NCI-H1105 (cell line): ENCODE data around the gene CASKIN1.
A peak's percentile ranks its signal among the peaks of the same experiment; 100 is the strongest.
"Not testable (repeated sequence)": the region's sequence is repeated elsewhere in the genome, so short reads cannot be mapped to it uniquely, and the experiment has no call there.

Experiments used
- DNase-seq: peaks from one replicate; lab custom pipeline; 2025; lab: John Stamatoyannopoulos, UW

Gene CASKIN1

DNA sequence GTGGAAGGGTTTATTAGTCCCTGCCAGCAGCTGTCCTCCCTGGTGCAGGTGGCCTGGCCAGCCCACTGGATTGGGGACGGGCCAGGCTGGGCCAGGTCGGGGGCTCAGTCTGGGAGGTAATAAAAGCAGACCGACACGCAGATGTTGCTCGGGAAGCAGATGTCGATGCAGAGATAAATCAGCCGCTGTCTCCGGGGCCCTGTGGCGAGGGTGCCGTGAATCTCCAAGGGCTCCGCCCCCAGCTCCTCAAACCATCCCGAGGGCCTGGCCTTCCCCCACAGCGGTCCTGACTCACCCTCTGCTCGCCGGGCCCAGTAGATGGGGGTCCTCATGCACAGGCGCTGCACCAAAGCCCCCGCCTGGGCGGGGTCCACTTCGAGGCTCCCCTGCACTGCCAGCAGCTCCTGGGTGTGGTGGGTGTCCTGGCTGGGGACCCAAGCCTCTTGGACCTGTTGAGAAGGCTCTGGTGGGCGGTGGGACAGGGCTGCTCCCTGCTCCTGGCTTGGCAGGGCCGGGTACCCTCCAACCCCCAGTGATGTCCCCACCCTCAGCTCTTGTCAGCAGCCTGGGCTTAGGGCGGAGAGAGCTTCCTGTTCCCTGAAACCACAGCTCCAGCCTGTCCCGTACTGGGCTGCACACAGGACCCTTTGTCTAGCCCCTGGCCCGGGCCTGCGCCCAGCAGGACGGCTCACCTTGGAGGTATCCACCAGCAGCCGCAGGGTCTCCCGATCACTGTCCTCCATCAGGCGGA is 13.0 kb upstream of the CASKIN1 start:
- DNase-seq, result no peak

DNA sequence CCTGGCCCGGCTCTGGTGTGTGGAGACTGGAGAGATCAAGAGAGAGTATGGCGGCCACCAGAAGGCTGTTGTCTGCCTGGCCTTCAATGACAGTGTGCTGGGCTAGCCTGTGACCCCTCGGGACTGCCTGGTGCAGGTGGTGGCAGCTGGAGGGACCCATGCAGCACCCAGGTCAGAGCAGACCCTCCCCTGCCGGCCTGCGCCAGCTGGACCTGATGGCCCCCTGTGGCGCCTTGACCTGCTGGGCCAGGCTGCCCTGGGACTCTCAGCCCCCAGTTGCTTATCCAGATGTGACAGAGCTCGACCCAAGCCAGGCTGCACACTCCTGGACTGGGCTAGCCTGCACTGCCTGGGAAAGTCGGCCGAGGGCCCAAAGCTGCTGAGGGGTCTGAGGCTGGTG is 12.4 kb upstream of the CASKIN1 start:
- DNase-seq, result no peak

DNA sequence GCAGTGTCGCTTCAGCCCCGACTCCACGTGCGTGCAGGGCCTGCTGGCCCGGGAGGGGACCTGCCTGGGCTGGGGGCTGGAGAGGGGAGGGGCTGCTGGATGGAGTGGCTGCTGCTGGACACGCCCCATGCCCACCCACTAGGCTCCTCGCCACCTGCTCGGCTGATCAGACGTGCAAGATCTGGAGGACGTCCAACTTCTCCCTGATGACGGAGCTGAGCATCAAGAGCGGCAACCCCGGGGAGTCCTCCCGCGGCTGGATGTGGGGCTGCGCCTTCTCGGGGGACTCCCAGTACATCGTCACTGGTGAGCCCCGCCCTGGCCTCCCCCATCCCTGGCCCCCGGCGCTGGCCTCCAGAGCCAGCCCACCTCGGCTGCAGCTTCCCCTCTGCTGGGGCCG is 11.9 kb upstream of the CASKIN1 start:
- DNase-seq, result no peak

DNA sequence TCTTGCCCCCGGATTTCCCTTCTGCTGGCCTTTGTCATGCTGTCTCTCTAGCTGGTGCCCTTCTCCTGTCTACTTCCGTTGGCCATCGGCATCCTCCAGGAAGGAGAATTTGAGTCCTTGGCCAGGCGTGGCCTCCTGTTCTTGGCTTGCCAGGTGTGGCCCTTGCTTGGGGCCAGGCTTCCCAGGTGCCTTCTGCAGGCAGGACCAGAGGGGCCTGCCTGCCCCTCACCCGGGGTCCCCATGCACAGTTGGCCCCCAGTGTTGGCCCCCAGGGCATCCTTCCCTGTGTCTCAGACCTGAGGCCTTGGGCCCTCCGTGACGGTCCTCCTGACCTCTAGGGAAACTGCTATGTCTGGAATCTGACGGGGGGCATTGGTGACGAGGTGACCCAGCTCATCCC is 11.5 kb upstream of the CASKIN1 start:
- no peak for DNase-seq

DNA sequence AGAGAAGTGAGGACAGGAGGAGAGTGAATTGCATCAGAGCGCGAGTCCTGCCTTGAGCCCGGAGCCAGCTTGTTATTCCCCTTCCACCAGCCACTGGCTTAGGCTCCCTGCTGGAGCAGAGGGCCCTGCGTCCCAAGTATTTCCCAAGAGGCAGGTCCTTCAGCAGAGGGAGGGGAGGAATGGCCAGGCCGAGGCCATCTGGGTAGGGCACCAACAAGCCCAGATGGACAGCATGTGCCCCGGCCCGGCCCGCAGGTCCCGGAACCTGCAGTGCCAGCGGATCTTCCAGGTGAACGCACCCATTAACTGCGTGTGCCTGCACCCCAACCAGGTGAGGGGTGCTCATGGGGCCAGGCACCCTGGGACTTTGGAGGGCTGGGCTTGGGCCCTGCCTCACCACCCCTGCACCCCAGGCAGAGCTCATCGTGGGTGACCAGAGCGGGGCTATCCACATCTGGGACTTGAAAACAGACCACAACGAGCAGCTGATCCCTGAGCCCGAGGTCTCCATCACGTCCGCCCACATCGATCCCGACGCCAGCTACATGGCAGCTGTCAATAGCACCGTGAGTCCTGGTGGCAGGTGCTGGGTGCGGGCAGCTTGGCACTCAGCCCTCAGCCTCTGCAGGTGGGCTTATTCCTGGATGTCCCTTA is 10.5 kb upstream of the CASKIN1 start:
- no peak for DNase-seq

DNA sequence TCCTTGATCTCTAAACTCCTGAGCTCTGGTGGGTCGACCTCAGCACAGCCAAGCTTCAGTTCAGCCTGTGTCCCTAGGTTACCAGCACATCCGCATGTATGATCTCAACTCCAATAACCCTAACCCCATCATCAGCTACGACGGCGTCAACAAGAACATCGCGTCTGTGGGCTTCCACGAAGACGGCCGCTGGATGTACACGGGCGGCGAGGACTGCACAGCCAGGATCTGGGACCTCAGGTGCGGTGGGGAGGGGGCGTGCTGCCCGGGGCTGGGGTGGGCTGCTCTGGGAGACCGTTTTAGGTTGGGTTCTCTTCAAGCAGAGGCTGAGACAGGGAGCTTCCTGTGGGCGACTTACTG is 10.0 kb upstream of the CASKIN1 start:
- DNase-seq, result no peak

DNA sequence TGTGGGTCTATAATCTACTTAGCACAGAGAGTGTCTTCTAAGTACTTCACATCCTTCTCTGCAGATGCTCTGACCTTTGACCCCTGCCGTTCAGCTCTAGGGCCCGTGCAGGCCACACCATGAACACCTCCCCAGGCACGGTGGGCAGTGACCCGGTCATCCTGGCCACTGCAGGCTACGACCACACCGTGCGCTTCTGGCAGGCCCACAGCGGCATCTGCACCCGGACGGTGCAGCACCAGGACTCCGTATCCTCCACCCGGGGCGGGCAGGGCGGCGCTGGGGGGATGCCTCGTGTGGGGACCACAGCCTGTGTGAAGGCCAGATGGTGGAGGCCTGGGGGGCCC is 9.5 kb upstream of the CASKIN1 start:
- DNase-seq, result no peak

DNA sequence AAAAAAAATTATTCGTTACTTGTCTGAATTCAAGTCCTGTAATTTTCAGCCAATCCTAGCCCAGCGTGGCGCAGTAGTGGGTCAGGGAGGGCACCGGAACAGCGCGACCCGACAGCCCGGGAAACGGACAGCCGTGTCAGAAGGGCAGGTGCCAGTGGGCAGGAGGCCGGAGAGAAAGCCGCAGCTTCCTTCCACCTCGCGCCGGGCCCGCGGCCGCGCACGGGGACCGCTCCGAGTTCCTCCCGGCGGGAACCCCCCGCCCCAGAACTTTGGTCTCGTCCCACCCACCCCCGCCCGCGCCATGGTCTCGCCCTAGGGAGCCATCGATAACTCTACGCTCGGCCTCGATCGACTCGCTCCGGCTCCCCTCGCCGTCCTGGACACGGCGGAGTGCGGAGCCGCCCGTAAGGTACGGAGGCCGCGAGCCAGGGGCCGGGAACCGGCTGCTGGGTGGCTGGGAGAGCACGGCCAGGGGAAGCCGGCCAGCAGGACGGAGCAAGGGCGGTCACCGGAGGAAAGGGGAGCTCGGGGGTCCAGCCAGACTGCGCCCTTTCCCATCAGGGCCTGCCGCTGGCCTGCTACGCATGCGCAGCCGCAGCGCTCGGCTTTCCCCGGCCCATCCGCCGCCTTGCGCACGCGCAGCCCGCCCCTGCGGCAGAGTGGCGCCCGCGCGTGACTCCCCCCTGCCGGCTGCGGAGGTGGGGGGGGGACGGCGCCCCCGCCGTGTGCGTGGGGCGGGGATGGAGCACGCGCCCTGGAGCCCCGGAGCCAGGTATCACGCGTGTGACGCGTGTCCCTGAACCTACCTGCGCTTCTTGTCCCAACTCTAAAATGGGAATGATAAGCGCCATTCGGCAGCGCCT is 8.9 kb upstream of the CASKIN1 start, which contains the start of gene MLST8:
MLST8 (plus strand) TSS at position 351 of the 863 bp plus-strand sequence. CDS start 632 bp downstream, outside the sequence.
- peak; percentile 56 for DNase-seq

DNA sequence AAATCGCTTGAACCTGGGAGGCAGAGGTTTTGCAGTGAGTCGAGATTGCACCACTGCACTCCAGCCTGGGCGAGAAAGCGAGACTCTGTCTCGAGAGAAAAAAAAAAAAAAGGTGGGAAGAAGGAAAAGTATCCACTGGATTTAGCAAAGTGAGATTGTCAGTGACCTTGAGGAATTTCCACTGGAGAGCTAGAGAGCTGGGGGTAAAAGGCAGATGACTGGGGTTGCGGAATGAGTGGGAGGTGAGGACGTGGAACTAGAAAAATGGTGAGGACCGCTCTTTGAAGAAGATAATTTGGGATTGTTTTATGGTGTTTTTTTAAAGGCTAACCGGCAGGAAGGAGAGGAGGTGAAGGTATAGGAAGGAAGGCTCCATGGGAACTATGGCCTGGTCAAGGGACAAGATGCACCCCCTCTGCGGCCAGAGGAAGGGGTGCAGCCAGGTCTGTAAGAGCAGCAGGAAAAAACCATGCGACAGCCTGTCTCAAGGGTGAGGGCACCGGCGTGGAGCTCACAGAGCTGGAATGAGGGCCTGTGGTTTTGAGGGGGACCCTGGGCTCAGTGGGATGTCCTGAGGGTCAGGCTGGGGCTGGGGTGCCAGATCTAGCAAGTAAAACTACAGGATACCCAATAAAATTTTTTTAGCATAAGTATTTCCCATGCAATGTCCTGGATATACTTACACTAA is 8.2 kb upstream of the CASKIN1 start:
- no peak for DNase-seq

DNA sequence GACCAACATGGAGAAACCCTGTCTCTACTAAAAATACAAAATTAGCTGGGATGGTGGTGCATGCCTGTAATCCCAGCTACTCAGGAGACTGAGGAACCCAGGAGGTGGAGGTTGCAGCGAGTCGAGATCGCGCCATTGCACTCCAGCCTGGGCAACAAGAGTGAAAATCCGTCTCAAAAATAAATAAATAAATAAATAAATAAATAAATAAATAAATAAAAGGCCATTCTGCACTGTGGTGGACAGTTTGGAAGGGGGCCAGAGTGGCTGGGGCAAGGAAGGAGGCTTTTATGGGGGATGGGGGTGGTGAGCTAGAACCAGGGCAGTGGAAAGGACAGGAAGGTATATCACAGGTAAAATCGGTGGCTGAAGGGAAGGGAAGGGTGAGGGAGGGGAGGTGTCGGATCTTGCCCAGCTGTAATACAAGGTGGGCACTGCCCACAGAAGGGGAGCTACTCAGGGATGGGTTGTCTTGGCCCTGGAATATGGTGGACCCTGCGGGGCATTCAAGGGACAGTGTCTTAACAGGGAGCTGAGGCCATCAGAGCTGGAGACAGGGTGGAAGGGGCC is 6.8 kb upstream of the CASKIN1 start:
- DNase-seq, result not testable (repeated sequence)

DNA sequence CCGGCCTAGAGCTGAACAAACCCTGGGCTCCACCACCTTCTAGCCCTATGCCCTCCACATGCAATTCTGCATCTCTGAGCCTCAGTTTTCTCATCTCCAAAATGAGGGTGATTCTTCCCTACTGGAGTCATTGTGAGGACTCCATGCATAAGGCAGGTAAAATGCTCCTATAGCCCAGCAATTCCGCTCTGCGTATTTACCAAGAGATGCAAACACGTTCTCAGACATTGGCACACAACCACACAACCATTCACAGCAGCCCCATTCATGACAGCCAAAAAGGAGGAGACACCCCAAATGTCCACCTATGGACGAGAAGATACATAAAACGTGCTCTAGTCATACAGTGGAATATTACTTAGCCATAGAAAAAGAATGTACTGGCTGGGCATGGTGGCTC is 3.9 kb upstream of the CASKIN1 start:
- DNase-seq, result no peak

DNA sequence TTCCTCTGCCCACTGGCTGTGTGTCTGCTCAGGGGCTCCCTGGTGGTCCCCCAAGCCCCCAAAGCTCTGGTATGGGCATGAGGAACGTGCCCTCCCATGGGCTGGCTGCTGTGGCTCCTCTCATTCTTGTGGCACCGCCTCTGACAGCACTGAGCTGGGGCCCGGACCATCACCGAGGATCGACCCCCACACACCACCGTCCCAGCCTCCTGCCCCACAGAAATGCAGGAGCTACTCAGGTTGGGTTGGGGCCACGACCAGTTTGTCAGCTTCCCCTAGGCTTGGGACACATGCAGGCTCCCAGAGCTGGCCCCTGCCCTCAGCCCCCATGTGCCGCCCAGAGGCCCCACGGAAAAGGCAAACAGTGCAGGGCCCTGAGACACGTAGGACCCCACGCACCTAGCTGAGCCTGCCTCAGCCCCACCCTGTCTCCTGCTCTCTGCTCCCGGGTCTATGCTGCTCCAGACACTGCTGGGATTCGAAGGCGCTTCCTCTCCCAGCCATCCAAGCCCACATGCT is 3.3 kb upstream of the CASKIN1 start:
- no peak for DNase-seq

DNA sequence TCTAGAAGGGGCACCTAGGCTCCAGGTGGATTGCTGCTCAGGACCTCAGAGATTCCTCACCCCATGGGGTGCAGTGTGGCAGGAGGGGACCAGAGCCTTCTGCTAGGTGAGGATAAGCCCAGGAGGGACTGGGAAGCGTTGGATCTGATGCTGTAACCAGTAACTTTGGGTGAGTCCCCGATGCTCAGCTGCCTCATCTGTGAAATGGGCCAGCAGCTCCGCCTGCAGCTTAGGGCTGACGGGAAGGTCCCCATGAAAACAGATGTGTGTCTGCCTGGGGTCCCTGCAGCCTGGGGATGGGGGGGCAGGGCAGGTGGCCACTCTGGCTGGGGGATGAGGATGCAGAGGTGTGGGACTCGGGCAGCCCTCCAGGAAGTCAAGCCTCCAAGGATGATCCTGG is 2.7 kb upstream of the CASKIN1 start:
- no peak for DNase-seq

DNA sequence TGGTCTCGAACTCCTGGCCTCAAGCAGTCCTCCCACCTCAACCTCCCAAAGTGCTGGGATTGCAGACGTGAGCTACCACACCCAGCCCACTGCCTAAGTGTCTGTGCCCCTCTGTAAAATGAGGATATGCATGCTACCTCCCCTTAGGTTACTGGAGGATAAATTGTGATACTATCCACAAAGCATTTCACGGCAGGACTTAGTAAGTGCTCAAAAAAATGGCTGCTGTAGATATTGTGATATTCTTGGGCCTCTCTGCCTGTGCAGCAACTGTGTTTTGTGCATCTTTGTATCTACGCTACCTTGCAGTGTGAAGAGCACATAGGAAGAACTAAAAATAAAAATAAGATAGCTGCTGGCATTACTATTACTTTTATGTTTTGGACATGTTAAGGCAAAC is 1.9 kb upstream of the CASKIN1 start:
- no peak for DNase-seq

DNA sequence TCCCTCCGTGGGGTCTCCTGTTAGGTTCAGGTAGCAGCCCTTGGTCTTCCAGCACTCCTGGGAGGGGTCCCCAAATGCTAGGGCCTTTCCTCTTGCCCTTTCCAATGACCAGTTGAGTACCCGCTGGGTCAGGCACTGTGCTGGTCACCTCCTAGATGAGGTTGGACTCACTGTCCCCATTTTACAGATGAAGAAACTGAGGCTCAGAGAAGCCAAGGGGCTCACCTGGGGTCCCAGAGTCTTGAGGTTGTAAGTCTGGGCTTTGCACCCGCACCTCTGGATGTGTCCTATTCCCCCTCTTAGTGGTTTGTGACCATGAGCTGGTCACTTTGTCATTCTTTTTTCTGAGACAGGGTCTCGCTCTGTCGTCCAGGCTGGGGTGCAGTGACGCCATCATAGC is 1.4 kb upstream of the CASKIN1 start:
- no peak for DNase-seq

DNA sequence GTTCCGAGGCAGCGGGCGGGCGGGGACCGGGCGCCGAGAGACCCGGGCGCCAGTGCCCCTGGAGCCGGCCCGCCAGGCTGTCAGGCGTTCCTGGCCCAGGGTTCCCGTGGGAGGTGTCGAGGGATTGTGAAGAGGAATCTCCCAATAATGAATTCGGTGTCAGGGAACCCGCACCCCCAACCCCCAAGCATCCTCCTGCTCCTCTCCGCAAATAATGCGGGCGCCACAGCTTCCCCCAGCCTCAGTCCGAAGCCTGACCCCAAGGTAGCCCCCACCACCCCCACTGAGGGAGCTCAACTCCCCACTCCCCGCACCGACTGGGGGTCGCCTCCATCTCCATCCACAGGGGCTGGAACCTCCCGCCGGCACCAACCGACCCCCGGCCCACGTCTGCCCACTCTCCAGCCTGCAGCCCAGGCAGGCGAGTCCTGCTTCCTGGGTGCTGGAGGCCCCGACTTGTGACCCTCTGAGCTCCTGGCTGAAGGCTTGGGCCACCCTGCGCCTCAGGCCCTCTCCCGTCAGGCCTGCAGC is 641 bp upstream of the CASKIN1 start:
- no peak for DNase-seq

DNA sequence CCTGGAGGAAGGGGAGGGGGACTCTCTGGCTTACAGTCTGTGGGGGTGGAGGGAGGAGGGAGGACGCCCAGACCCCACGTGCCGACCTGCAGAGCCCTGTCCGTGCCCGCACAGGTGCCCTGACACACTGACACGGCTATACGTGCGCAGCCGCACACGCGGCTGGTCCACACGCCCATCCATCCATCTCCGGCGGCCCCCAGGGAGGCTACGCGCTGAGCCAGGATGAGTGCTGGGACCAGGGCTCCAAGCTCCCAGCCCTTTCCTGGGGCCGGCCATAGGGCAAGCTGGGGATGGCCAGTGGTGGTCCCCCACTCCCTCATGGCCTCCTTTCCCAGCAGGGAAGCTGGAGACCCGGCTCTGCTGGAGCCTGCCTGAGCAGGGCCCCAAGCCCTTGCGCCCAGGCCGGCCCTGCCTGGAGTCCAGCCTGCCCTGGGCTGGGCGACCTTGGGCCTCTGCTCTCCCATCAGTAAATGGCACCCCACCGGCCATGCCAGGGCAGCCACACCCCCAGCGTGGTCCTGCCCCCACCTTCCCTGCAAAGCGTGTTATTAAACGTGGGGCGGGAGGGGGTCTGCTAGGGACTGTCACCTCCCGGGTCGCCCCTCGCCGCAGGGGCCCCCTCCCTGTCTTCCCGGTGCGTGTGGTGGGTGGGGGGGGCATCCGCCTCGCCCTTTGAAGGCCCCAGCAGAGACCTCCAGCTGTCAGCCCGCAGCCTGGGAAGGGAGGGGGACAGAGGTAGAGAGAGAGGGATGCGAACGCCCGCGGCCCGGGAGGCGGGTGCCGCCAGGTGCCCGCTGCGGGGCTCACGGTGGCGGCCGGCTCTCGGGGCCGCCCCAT is 863 bp downstream of the CASKIN1 start:
- DNase-seq, result no peak

DNA sequence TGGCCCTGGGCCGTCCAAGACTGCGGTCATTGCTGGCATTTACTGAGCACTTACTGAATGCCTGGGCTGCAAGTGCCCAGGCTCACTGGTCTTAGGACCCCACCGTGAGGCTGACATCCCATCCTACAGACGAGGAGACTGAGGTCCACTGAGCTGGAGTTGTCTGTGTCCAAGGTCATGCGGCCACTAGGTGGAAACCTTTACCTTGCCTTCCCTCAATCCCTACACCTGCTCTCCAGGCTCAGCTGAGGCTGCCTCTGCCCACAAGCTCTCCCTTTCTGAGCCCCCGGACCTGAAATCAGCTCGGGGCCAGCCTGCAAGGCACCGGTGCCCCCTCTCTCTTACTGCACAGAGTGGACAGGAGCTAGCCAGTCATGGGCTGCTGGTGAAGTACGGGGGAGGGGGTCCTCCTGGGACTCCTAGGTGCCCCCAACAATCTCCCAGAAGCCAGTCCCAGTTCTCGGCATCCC is 1.5 kb downstream of the CASKIN1 start:
- peak; percentile 27 for DNase-seq

DNA sequence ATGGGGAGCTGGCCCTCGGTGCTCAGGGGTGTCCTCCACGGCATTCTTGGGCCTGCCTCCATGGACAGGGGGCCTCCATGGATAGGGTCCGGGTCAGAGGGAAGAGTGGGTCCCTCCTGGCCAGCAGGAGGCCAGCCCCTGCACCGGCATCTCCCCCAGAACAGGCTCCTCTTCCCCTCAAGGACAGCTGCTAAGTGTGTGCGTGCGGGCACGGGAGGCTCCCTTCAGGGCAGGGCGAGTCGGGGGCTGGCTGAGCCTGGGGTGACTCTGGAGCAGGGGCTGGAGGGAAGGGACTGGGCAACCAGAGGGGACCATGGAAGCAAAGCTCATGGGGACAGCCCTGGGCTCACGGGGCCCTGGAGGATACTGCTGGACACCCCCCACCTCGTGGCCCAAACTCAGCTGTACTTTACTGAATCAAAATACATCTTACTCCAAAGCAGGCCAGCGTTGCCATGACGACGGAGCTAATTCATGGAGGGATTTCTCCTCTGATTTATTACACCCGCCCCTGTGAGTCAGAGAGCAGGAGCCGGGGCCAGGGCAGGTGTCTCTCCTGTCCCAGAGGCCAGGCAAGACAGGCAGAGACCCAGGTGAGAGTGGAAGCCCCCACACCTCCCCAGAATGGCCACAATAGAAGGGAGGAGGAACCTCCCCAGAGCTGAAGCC is 2.1 kb downstream of the CASKIN1 start:
- DNase-seq, result no peak

DNA sequence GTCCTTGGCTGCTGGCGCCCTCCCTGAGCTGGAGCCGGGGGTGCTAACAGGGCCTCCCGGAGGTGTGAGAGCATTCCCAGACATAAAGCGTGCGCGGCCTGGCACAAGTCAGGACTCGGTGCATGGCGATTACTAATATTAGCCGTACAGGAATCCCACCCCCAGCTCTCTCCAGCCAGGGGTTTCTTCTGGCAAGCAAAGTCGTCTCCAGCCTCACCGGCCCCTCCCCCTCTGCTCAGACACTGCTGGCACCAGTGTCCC is 5.0 kb downstream of the CASKIN1 start:
- no peak for DNase-seq
